ENCODE results near the gene DRD1.

DRD1 gene

GRCh38 chr5:175485631-175486030 is 41.6 kb upstream of the DRD1 start:
- TF ChIP-seq, protein P1, sequence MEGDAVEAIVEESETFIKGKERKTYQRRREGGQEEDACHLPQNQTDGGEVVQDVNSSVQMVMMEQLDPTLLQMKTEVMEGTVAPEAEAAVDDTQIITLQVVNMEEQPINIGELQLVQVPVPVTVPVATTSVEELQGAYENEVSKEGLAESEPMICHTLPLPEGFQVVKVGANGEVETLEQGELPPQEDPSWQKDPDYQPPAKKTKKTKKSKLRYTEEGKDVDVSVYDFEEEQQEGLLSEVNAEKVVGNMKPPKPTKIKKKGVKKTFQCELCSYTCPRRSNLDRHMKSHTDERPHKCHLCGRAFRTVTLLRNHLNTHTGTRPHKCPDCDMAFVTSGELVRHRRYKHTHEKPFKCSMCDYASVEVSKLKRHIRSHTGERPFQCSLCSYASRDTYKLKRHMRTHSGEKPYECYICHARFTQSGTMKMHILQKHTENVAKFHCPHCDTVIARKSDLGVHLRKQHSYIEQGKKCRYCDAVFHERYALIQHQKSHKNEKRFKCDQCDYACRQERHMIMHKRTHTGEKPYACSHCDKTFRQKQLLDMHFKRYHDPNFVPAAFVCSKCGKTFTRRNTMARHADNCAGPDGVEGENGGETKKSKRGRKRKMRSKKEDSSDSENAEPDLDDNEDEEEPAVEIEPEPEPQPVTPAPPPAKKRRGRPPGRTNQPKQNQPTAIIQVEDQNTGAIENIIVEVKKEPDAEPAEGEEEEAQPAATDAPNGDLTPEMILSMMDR (conservative IDR thresholded peaks at IDR 0.05; ENCODE audit: low read depth, low read length): no peak
- no peak for DNase-seq (ENCODE audit: low read depth)
- H3K4me3 ChIP-seq (ENCODE audit: low read length): no peak overlapping the region

GRCh38 chr5:175484829-175485228 is 40.8 kb upstream of the DRD1 start:
- no peak for DNase-seq (ENCODE audit: low read depth)
- TF ChIP-seq, protein P1 (conservative IDR thresholded peaks at IDR 0.05; ENCODE audit: low read depth, low read length): no peak
- H3K4me3 ChIP-seq (ENCODE audit: low read length): no peak overlapping the region

DNA sequence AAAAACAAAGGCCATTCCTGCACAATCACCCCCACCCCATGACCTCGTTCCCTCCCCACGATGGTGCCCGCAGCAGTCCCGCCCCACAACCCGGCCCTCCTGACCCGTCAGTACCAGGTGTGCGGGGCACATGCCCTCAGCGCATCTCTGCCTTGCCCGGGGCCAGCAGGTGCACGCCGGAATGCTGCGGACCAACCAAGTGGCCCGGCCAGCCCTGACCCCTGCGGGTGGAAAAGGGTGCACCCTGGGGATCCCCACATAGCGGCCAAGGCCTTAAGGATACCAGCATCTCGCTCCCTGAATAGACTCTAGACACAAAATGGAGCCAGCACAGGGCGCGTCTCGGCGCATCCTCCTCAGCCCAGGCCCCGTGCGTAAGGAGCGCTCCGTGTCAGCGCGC is 40.3 kb upstream of the DRD1 start:
- H3K4me3 ChIP-seq (ENCODE audit: low read length): no peak overlapping the region
- DNase-seq (ENCODE audit: low read depth): no peak
- TF ChIP-seq, protein P1 (conservative IDR thresholded peaks at IDR 0.05; ENCODE audit: low read depth, low read length): no peak

- TF ChIP-seq, protein P1 (conservative IDR thresholded peaks at IDR 0.05; ENCODE audit: low read depth, low read length): no peak
- H3K4me3 ChIP-seq (ENCODE audit: low read length): no peak overlapping the region
- DNase-seq (ENCODE audit: low read depth): no peak
Observed at GRCh38 chr5:175483337-175483736, 39.4 kb upstream of the DRD1 start.

DNA sequence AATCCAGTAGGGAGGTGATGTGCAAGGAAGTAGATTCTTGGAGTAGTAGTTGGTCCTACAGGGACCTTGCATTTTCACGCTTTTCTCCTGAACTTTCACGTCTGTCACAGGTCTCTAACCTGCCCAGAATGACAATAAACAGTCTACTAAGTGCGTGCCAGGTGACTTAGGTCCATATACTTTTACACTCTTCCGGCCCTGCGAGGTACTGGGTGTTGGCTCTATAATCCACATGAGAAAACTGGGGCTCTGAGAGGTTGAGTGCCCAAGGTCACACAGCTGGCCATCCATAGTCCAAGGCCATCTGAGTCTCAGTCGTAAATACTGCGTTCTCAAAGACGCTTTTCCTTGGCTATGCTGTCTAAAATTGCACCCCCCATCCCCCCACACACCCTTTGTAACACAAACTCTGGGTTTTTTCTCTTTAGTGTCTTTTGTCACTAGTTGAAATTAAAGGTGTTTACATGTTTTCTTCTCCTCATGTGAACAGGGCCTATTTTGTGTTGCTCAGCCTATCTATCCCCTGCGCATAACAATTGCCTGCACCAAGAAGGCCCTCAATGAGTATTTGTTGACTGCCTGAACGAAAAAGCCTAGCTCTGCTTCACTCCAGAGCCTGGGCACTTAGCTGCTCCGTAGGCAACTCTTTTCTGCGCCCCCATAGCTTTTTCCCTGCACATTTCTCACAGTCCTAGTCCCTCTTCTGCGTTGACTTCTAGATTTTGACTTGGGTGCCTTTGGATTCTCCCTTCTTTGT is 35.3 kb upstream of the DRD1 start:
- no peak for DNase-seq (ENCODE audit: low read depth)
- H3K4me3 ChIP-seq (ENCODE audit: low read length): peak overlapping the region; percentile 89
- TF ChIP-seq, protein P1 (conservative IDR thresholded peaks at IDR 0.05; ENCODE audit: low read depth, low read length): no peak

GRCh38 chr5:175478384-175479124 is 34.6 kb upstream of the DRD1 start, which contains the start of gene SFXN1:
Gene SFXN1 (plus strand): TSS chr5:175478560. CDS start chr5:175492104, 13,544 bp downstream.
- DNase-seq (ENCODE audit: low read depth): no peak
- H3K4me3 ChIP-seq (ENCODE audit: low read length): peak within 1 kb of the TSS; percentile 89
- TF ChIP-seq, protein P1 (conservative IDR thresholded peaks at IDR 0.05; ENCODE audit: low read depth, low read length): no peak
